Mesodermal cell (in vitro differentiated cells): Measurements from ENCODE around the gene INPP5A.

Source experiments
- H3K27ac ChIP-seq: 2 replicates; pipeline ENCODE4 v1.7.0; 2013; ENCODE audit warnings: mild to moderate bottlenecking, low read depth, low read length, moderate library complexity; ENCODE audit not compliant: severe bottlenecking
- H3K36me3 ChIP-seq: 2 replicates; pipeline ENCODE4 v1.7.1; 2013; ENCODE audit warnings: mild to moderate bottlenecking, low read length, moderate library complexity; ENCODE audit not compliant: control insufficient read depth, insufficient read depth
- H3K4me1 ChIP-seq: one replicate; pipeline ENCODE4 v1.7.1; 2013; ENCODE audit warnings: mild to moderate bottlenecking, low read length; ENCODE audit not compliant: insufficient read depth, control insufficient read depth, poor library complexity, severe bottlenecking
- H3K4me3 ChIP-seq: 2 replicates; pipeline ENCODE4 v1.7.0; 2013; ENCODE audit warnings: low read length, control low read depth, mild to moderate bottlenecking; ENCODE audit not compliant: insufficient read depth, poor library complexity, severe bottlenecking; ENCODE audit errors: extremely low read depth
- H3K9me3 ChIP-seq: 2 replicates; pipeline ENCODE4 v1.7.1; 2013; ENCODE audit warnings: mild to moderate bottlenecking, low read length, moderate library complexity; ENCODE audit not compliant: control insufficient read depth
- WGBS, 2 experiments: methylation state at CpG; one replicate each; pipeline ENCODE4 v1.1.5; 2013; ENCODE audit warnings: missing lambda C conversion rate in 2 of 2; ENCODE audit not compliant: insufficient coverage in 2 of 2; 5-methylcytosine and 5-hydroxymethylcytosine counted together

Gene INPP5A

GRCh38 chr10:132521041-132521465 lies 16.5 kb upstream of the INPP5A start:
- 90 to 94% methylated on average over 12 to 13 of the region's 14 CpGs for WGBS, 2 experiments
- Histone ChIP-seq H3K36me3 (no peaks in the 10 kb centered on the region), H3K4me3 (no peak overlapping the region), H3K27ac (no peak overlapping the region), H3K4me1 (peaks cover 30% of the 10 kb centered on the region), H3K9me3 (no peaks in the 10 kb centered on the region)

- Histone ChIP-seq H3K4me3 (no peak overlapping the region), H3K9me3 (no peaks in the 10 kb centered on the region), H3K36me3 (no peaks in the 10 kb centered on the region), H3K4me1 (peaks cover 27% of the 10 kb centered on the region), H3K27ac (no peak overlapping the region)
- 95 to 96% methylated on average over 16 to 18 of the region's 19 CpGs for WGBS, 2 experiments
These were observed 16.0 kb upstream of the INPP5A start for GRCh38 chr10:132521466-132522102.

GRCh38 chr10:132522521-132523411 lies 14.8 kb upstream of the INPP5A start:
- peaks cover 17% of the 10 kb centered on the region for H3K4me1 ChIP-seq
- H3K9me3 ChIP-seq, result no peaks in the 10 kb centered on the region
- no peak overlapping the region for H3K4me3 ChIP-seq
- WGBS, 2 experiments, result 89 to 95% methylated on average over 8 to 12 of the region's 14 CpGs
- no peak overlapping the region for H3K27ac ChIP-seq
- no peaks in the 10 kb centered on the region for H3K36me3 ChIP-seq

- Histone ChIP-seq H3K27ac (no peak overlapping the region), H3K4me3 (no peak overlapping the region), H3K36me3 (no peaks in the 10 kb centered on the region), H3K9me3 (no peaks in the 10 kb centered on the region), H3K4me1 (peaks cover 6% of the 10 kb centered on the region)
- 88 to 89% methylated on average over 13 to 15 of the region's 15 CpGs for WGBS, 2 experiments
These were observed 13.8 kb upstream of the INPP5A start for GRCh38 chr10:132523561-132524442.

- H3K4me3 ChIP-seq, result no peak overlapping the region
- 93% methylated on average over 20 of the region's 23 CpGs for WGBS, 2 experiments
- H3K4me1 ChIP-seq, result no peaks in the 10 kb centered on the region
- H3K27ac ChIP-seq, result no peak overlapping the region
- no peaks in the 10 kb centered on the region for H3K9me3 ChIP-seq
- no peaks in the 10 kb centered on the region for H3K36me3 ChIP-seq
These were observed 12.9 kb upstream of the INPP5A start for GRCh38 chr10:132524443-132525285.

- Histone ChIP-seq H3K27ac (no peak overlapping the region), H3K4me3 (no peak overlapping the region), H3K36me3 (no peaks in the 10 kb centered on the region), H3K9me3 (peaks cover 1% of the 10 kb centered on the region), H3K4me1 (no peaks in the 10 kb centered on the region)
- 86 to 88% methylated on average over 10 to 13 of the region's 16 CpGs for WGBS, 2 experiments
These were observed 10.9 kb upstream of the INPP5A start for GRCh38 chr10:132526676-132527075.

- WGBS, 2 experiments, result 79 to 81% methylated on average over 20 to 21 of the region's 21 CpGs
- Histone ChIP-seq H3K4me1 (peaks cover 1% of the 10 kb centered on the region), H3K36me3 (no peaks in the 10 kb centered on the region), H3K9me3 (peaks cover 8% of the 10 kb centered on the region), H3K27ac (no peak overlapping the region), H3K4me3 (no peak overlapping the region)
These were observed 10.1 kb upstream of the INPP5A start for GRCh38 chr10:132527339-132528063.

GRCh38 chr10:132528064-132528691 lies 9.4 kb upstream of the INPP5A start:
- H3K4me1 ChIP-seq, result peaks cover 8% of the 10 kb centered on the region
- no peaks in the 10 kb centered on the region for H3K36me3 ChIP-seq
- 79 to 80% methylated on average over 9 of the region's 11 CpGs for WGBS, 2 experiments
- no peak overlapping the region for H3K27ac ChIP-seq
- H3K9me3 ChIP-seq, result peaks cover 8% of the 10 kb centered on the region
- H3K4me3 ChIP-seq, result no peak overlapping the region

- no peak overlapping the region for H3K27ac ChIP-seq
- H3K4me1 ChIP-seq, result peaks cover 14% of the 10 kb centered on the region
- WGBS, 2 experiments, result 91 to 92% methylated on average over 3 of the region's 6 CpGs
- H3K36me3 ChIP-seq, result no peaks in the 10 kb centered on the region
- H3K9me3 ChIP-seq, result peaks cover 8% of the 10 kb centered on the region
- H3K4me3 ChIP-seq, result no peak overlapping the region
These were observed 5.4 kb upstream of the INPP5A start for GRCh38 chr10:132532179-132532578.
